ENCODE data around the gene RIPOR3.

DNA sequence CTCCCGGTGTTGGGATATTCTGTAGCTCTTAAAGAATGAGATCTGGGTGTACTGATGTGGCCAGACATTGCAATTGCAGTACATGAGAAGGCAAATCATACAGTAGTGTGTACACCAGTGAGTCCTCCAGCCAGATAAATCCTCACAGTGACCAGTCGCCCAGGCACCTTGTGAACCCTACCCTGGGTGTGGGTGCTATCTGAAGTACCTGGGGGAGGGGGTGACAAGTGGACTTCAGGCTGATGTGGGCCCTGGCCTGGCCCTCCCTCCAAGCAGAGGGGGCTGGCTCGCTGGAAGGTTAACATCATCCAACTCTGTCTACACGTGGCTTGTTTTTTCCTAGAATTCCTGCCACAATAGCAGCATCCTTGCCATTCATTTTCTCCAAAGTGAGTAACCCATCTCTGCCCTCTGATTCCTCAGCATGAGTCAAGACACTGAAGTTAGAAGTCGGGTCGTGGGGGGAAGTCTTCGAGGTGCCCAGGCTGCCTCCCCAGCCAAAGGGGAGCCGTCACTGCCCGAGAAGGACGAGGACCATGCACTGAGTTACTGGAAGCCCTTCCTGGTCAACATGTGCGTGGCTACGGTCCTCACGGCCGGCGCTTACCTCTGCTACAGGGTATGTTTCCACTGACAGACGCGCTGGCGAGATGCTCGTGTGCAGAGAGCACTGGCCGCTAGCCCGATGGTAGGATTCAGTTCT lies 110.3 kb downstream of the RIPOR3 start:
- TF ChIP-seq BHLHE40 (IDR thresholded peaks at IDR 0.05; ENCODE audit: low read depth, low read length) = no peak
- TF ChIP-seq, protein P1, sequence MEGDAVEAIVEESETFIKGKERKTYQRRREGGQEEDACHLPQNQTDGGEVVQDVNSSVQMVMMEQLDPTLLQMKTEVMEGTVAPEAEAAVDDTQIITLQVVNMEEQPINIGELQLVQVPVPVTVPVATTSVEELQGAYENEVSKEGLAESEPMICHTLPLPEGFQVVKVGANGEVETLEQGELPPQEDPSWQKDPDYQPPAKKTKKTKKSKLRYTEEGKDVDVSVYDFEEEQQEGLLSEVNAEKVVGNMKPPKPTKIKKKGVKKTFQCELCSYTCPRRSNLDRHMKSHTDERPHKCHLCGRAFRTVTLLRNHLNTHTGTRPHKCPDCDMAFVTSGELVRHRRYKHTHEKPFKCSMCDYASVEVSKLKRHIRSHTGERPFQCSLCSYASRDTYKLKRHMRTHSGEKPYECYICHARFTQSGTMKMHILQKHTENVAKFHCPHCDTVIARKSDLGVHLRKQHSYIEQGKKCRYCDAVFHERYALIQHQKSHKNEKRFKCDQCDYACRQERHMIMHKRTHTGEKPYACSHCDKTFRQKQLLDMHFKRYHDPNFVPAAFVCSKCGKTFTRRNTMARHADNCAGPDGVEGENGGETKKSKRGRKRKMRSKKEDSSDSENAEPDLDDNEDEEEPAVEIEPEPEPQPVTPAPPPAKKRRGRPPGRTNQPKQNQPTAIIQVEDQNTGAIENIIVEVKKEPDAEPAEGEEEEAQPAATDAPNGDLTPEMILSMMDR (IDR thresholded peaks at IDR 0.05) = no peak
